Endothelial cell (in vitro differentiated cells): ENCODE measurements around the gene RSPRY1. TPM values are rescaled to one million over a fixed set of nuclear protein-coding genes. Genes with fewer than 3 reads are reported as not detected.

ENCODE experiments used
- DNase-seq: peaks from one replicate; pipeline ENCODE4 v3.0.0; 2021; ENCODE audit warnings: low spot score
- H3K27ac Mint-ChIP-seq: one replicate; pipeline ENCODE4 v1.8.0; 2021; ENCODE audit warnings: mixed read lengths, inconsistent platforms; ENCODE audit not compliant: unreplicated experiment
- H3K27me3 Mint-ChIP-seq: one replicate; pipeline ENCODE4 v1.8.0; 2021; ENCODE audit warnings: mild to moderate bottlenecking, moderate library complexity, mixed read lengths, inconsistent platforms; ENCODE audit not compliant: unreplicated experiment
- H3K36me3 Mint-ChIP-seq: one replicate; pipeline ENCODE4 v1.8.0; 2021; ENCODE audit warnings: mild to moderate bottlenecking, low read depth, mixed read lengths, inconsistent platforms; ENCODE audit not compliant: unreplicated experiment
- H3K4me1 Mint-ChIP-seq: one replicate; pipeline ENCODE4 v1.8.0; 2021; ENCODE audit warnings: mild to moderate bottlenecking, mixed read lengths, inconsistent platforms; ENCODE audit not compliant: unreplicated experiment
- H3K4me3 Mint-ChIP-seq: one replicate; pipeline ENCODE4 v1.8.0; 2021; ENCODE audit warnings: mild to moderate bottlenecking, mixed read lengths, inconsistent platforms; ENCODE audit not compliant: unreplicated experiment
- H3K9me3 Mint-ChIP-seq: one replicate; pipeline ENCODE4 v1.8.0; 2021; ENCODE audit warnings: mixed read lengths, inconsistent platforms; ENCODE audit not compliant: unreplicated experiment
- CTCF ChIP-seq: fragments of 200-600 bp; sonication (generic); IDR thresholded peaks from one replicate; pipeline ENCODE4 v1.5.0; 2021; ENCODE audit warnings: antibody characterized with exemption; ENCODE audit not compliant: unreplicated experiment
- total RNA-seq: library from RNA; stranded (reverse); fragmentation: NEBNext Ultra II Directional; extraction: Animal tissue kit (Norgen Biotek cat#: 25700); gene quantifications from one replicate; pipeline ENCODE4 v1.2.1, GENCODE V29; 2021; ENCODE audit not compliant: unreplicated experiment

Gene RSPRY1
- total RNA-seq, 1 donor from 2014 or later: 63.0 TPM

DNA sequence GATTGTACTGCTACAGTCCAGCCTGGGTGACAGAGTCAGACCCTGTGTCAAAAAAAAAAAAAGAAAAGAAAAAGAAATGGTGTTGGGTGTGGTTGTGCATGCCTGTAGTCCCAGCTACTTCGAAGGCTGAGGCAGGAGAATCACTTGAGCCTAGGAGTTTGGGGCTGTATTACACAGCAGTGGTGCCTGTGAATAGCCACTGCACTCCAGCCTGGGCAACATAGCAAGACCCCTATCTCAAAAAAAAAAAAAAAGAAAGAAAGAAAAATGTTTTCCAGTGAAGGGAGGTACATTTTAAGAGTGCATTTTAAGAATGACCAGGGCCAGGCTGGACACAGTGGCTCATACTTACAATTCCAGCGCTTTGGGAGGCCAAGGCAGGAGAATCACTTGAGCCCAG is 65.2 kb downstream of the RSPRY1 start:
- TF ChIP-seq CTCF: no peak
- peaks cover 30% of the 10 kb centered on the region for H3K36me3 Mint-ChIP-seq
- H3K4me3 Mint-ChIP-seq: no peak overlapping the region
- no peaks in the 10 kb centered on the region for H3K4me1 Mint-ChIP-seq
- H3K27ac Mint-ChIP-seq: no peak overlapping the region
- no peaks in the 10 kb centered on the region for H3K9me3 Mint-ChIP-seq
- no peak for DNase-seq
- H3K27me3 Mint-ChIP-seq: no peaks in the 10 kb centered on the region

GRCh38 chr16:57252148-57252721 is 66.1 kb downstream of the RSPRY1 start:
- H3K27ac Mint-ChIP-seq: no peak overlapping the region
- peaks cover 31% of the 10 kb centered on the region for H3K36me3 Mint-ChIP-seq
- H3K27me3 Mint-ChIP-seq: peaks cover 2% of the 10 kb centered on the region
- peak overlapping the region; percentile 22 for H3K4me3 Mint-ChIP-seq
- no peak for DNase-seq
- no peak for TF ChIP-seq CTCF
- peaks cover under 1% of the 10 kb centered on the region for H3K4me1 Mint-ChIP-seq
- H3K9me3 Mint-ChIP-seq: no peaks in the 10 kb centered on the region

DNA sequence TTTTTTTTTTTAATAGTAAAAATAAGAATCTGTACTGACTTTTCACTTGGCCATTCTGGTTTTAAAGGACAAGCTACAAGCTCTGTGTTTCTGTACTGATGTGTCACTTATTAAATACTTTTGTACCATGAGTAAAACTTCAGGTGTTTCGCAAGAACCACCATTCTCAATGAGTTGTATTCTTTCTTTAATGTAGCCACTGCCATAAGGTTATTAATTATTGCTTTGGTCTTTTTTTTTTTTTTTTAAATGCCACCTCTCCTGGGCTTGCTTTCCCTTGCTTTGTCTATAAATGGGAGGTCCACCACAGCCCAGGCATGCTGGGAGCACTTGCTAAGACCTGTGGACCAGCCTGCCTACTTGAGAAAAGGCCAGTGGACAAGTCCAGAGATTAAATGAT is 67.3 kb downstream of the RSPRY1 start:
- H3K4me1 Mint-ChIP-seq: peaks cover 6% of the 10 kb centered on the region
- no peaks in the 10 kb centered on the region for H3K9me3 Mint-ChIP-seq
- H3K27me3 Mint-ChIP-seq: peaks cover 2% of the 10 kb centered on the region
- DNase-seq: no peak
- H3K4me3 Mint-ChIP-seq: no peak overlapping the region
- no peak overlapping the region for H3K27ac Mint-ChIP-seq
- H3K36me3 Mint-ChIP-seq: peaks cover 31% of the 10 kb centered on the region
- no peak for TF ChIP-seq CTCF

GRCh38 chr16:57255686-57256415 is 69.7 kb downstream of the RSPRY1 start:
- DNase-seq: no peak
- H3K9me3 Mint-ChIP-seq: no peaks in the 10 kb centered on the region
- peaks cover 18% of the 10 kb centered on the region for H3K4me1 Mint-ChIP-seq
- peaks cover 2% of the 10 kb centered on the region for H3K27me3 Mint-ChIP-seq
- H3K27ac Mint-ChIP-seq: peak overlapping the region; percentile 41
- H3K36me3 Mint-ChIP-seq: peaks cover 18% of the 10 kb centered on the region
- peak overlapping the region; percentile 49 for H3K4me3 Mint-ChIP-seq
- no peak for TF ChIP-seq CTCF
